HepG2 (cell line): Measurements from ENCODE around the gene PDE3B. TPM values are rescaled to one million over a fixed set of nuclear protein-coding genes. Genes with fewer than 3 reads are reported as not detected.

ENCODE experiments used
- ATAC-seq: fragments of 200-7000 bp; cut with Tn5 transposase; 3 replicates; pipeline ENCODE4 v1.9.1; 2020; ENCODE audit warnings: mild to moderate bottlenecking, moderate library complexity
- BruUV-seq: library from RNA; stranded (reverse); fragments of 400-500 nt; replicated peaks from 2 replicates; lab custom pipeline; 2021; lab: Mats Ljungman, UMichigan
- CTCF ChIA-PET: fragments of 300-600 bp; formaldehyde crosslinking; extraction: SDS; loops from one replicate; lab custom pipeline; 2021; ENCODE audit warnings: low total read pairs, inconsistent platforms, low intra/inter-chr PET ratio; lab: Yijun Ruan, JAX
- POLR2A ChIA-PET: fragments of 350-600 bp; sonication (Branson Sonifier 250); formaldehyde crosslinking; loops from one replicate; lab custom pipeline; 2020; ENCODE audit warnings: antibody characterized with exemption, inconsistent platforms; lab: Yijun Ruan, JAX
- DNase-seq: peaks from one replicate; pipeline ENCODE4 v3.0.0-alpha.2; 2015; ENCODE audit warnings: low spot score
- FAIRE-seq: peaks from 3 replicates; lab custom pipeline; 2011; peaks lifted over from hg19 to GRCh38; lab: Jason Lieb, UNC
- H2AFZ ChIP-seq: one replicate; pipeline ENCODE4 v1.6.1; 2011; ENCODE audit warnings: low read length, inconsistent platforms
- H3K27ac ChIP-seq: fragments of 300-600 bp; 3 replicates; pipeline ENCODE4 v1.8.0; 2011; ENCODE audit warnings: mixed run types, mild to moderate bottlenecking, mixed read lengths, low read length, inconsistent platforms; ENCODE audit not compliant: insufficient read depth; ENCODE audit errors: extremely low read length
- H3K27me3 ChIP-seq, 2 experiments: fragments of 200-600 bp in 1 of 2; 2 replicates in 1 of 2; 3 replicates in 1 of 2; pipeline versions ENCODE4 v1.6.0 to v1.8.0; 2011; ENCODE audit warnings: low read length in 2 of 2, mild to moderate bottlenecking in 2 of 2, moderate library complexity in 2 of 2, inconsistent platforms in 1 of 2; ENCODE audit not compliant: insufficient read depth in 2 of 2, control insufficient read depth in 1 of 2
- H3K36me3 ChIP-seq, 2 experiments: fragments of 200-600 bp in 1 of 2; replicated peaks in 1 of 2; 2 replicates in 1 of 2; 3 replicates in 1 of 2; pipeline versions ENCODE4 v1.5.1 to v1.8.0; 2011; ENCODE audit warnings: low read length in 2 of 2, inconsistent platforms in 1 of 2; ENCODE audit not compliant: insufficient read depth in 2 of 2, control insufficient read depth in 1 of 2
- H3K4me1 ChIP-seq: 2 replicates; pipeline ENCODE4 v1.5.1; 2012; ENCODE audit warnings: low read length, inconsistent platforms; ENCODE audit not compliant: insufficient read depth
- H3K4me2 ChIP-seq: 2 replicates; pipeline ENCODE4 v1.6.0; 2011; ENCODE audit warnings: low read depth, low read length, inconsistent platforms
- H3K4me3 ChIP-seq, 3 experiments: fragments of 200-600 bp in 1 of 3; sonication (generic), shearing (Covaris generic) in 1 of 3; replicated peaks in 1 of 3; 2 replicates each; pipeline ENCODE4 v1.5.1; 2011 to 2016; ENCODE audit warnings: low read length in 3 of 3, inconsistent platforms in 2 of 3, low read depth in 2 of 3, mild to moderate bottlenecking in 2 of 3, control low read depth in 1 of 3, mixed read lengths in 1 of 3; ENCODE audit not compliant: insufficient read depth in 1 of 3
- H3K79me2 ChIP-seq: one replicate; pipeline ENCODE4 v1.6.1; 2011; ENCODE audit warnings: low read length, inconsistent platforms; ENCODE audit not compliant: insufficient read depth
- H3K9ac ChIP-seq: 2 replicates; pipeline ENCODE4 v1.6.0; 2011; ENCODE audit warnings: mild to moderate bottlenecking, low read depth, low read length, inconsistent platforms; ENCODE audit not compliant: insufficient read depth
- H3K9me3 ChIP-seq: 2 replicates; pipeline ENCODE4 v1.5.1; 2012; ENCODE audit warnings: mild to moderate bottlenecking, low read length
- H4K20me1 ChIP-seq: 2 replicates; pipeline ENCODE4 v1.6.0; 2011; ENCODE audit warnings: inconsistent platforms, mild to moderate bottlenecking, low read length, moderate library complexity; ENCODE audit not compliant: insufficient read depth
- GATAD2A ChIP-seq: IDR thresholded peaks from 2 replicates; pipeline ENCODE4 v1.6.1; 2016
- LBX2 ChIP-seq: sonication (generic); formaldehyde crosslinking; IDR thresholded peaks from 2 replicates; pipeline ENCODE4 v1.5.0; 2020; ENCODE audit warnings: missing genetic modification reagents, mild to moderate bottlenecking, borderline replicate concordance
- MEF2D ChIP-seq: sonication (generic); formaldehyde crosslinking; IDR thresholded peaks from 2 replicates; pipeline ENCODE4 v1.5.1; 2020; ENCODE audit warnings: mild to moderate bottlenecking, missing genetic modification reagents
- RBFOX2 ChIP-seq: fragments of 200-400 bp; formaldehyde crosslinking; IDR thresholded peaks from 2 replicates; pipeline ENCODE4 v1.6.1; 2017; ENCODE audit warnings: low read depth, mild to moderate bottlenecking, low read length
- ZNF629 ChIP-seq: sonication (generic); formaldehyde crosslinking; conservative IDR thresholded peaks from 2 replicates; pipeline ENCODE4 v1.5.0; 2020; ENCODE audit warnings: missing genetic modification reagents
- ZXDC ChIP-seq: sonication (generic); formaldehyde crosslinking; IDR thresholded peaks from 2 replicates; pipeline ENCODE4 v1.5.0; 2020; ENCODE audit warnings: mild to moderate bottlenecking, missing genetic modification reagents
- WGBS: methylation state at CpG from one replicate; pipeline ENCODE4 v1.1.6; 2017; ENCODE audit warnings: low lambda C conversion rate; 5-methylcytosine and 5-hydroxymethylcytosine counted together
- in situ Hi-C: cut with HindIII; loops from 2 replicates; pipeline ENCODE4 v1.10.0; 2017; ENCODE audit warnings: low pct_unique_long_range_greater_than_20kb; ENCODE audit not compliant: extremely low pct_ligation_motif_present
- intact Hi-C: fragments of 100-400 bp; cut with micrococcal nuclease; formaldehyde crosslinking; loops from one replicate; pipeline ENCODE4 v1.10.0; 2022; ENCODE audit not compliant: unreplicated experiment
- polyA plus RNA-seq, 8 experiments: library from polyadenylated mRNA; depleted of rRNA in 3 of 8; stranded (reverse) in 7 of 8; unstranded in 1 of 8; fragments of >200 nt; fragmentation: Illumina TruSeq in 4 of 8; extraction: Trizol in 4 of 8; gene quantifications; 2 replicates each; pipeline versions ENCODE4 v1.2.1 to v1.2.3, GENCODE V29; 2011 to 2016; ENCODE audit warnings: low read depth in 4 of 8, missing spikeins in 1 of 8, mixed read lengths in 1 of 8; ENCODE audit not compliant: insufficient read depth in 1 of 8
- total RNA-seq, 5 experiments: library from RNA; depleted of rRNA; stranded (reverse); fragments of >200 nt; fragmentation: Illumina TruSeq; extraction: Trizol; gene quantifications; 2 replicates each; pipeline ENCODE4 v1.2.3, GENCODE V29; 2016; ENCODE audit warnings: low read depth in 1 of 5
- TF ChIP-seq, protein P1 (sequence below): sonication (generic); formaldehyde crosslinking; IDR thresholded peaks from 2 replicates; pipeline ENCODE4 v1.4.0; 2020; ENCODE audit warnings: missing genetic modification reagents
- TF ChIP-seq, protein P2 (sequence below): sonication (generic); formaldehyde crosslinking; IDR thresholded peaks from 2 replicates; pipeline ENCODE4 v1.5.0; 2020; ENCODE audit warnings: missing genetic modification reagents
- TF ChIP-seq, protein P3 (sequence below): sonication (generic); formaldehyde crosslinking; conservative IDR thresholded peaks from 2 replicates; pipeline ENCODE4 v1.8.0; 2022; ENCODE audit warnings: low read depth, missing genetic modification reagents

The PDE3B gene
- total and polyA plus RNA-seq, 2 of the 13 experiments (the other 11 are each of a cell fraction or from before 2014, with no cell fraction given): 14.1 to 26.5 TPM

- in situ Hi-C loops: loop anchor here (25.0 kb wide), 1 partner anchor 101 kb away; no protein-coding TSS in a partner anchor
- Histone ChIP-seq H3K9ac (no peak overlapping the region), H3K36me3 (0 out of 5 replicates have a peak, but pooled peaks cover 0 to 4% of the 10 kb centered on the region in 2 experiments), H3K4me3 (no peak overlapping the region), H3K4me1 (peaks cover 37% of the 10 kb centered on the region), H4K20me1 (no peaks in the 10 kb centered on the region), H3K79me2 (peaks cover 29% of the 10 kb centered on the region), H3K4me2 (no peak overlapping the region), H2AFZ (no peak overlapping the region), H3K27me3 (no peaks in the 10 kb centered on the region), H3K9me3 (no peaks in the 10 kb centered on the region), H3K27ac (no peak overlapping the region)
- FAIRE-seq (no peak), ATAC-seq (no peak), DNase-seq (no peak)
- ChIA-PET CTCF (no interaction called here), POLR2A (no interaction called here)
- TF ChIP-seq ZNF629 (CRISPR knock-in tag) (peak; percentile 57), GATAD2A (CRISPR knock-in tag) (no peak)
- intact Hi-C loops: no loop called here
- WGBS: 95% methylated on average over 5 of the region's 5 CpGs
- BruUV-seq: no TSS peak
Observed at GRCh38 chr11:14637868-14638409, 5.7 kb upstream of the PDE3B start.

DNA sequence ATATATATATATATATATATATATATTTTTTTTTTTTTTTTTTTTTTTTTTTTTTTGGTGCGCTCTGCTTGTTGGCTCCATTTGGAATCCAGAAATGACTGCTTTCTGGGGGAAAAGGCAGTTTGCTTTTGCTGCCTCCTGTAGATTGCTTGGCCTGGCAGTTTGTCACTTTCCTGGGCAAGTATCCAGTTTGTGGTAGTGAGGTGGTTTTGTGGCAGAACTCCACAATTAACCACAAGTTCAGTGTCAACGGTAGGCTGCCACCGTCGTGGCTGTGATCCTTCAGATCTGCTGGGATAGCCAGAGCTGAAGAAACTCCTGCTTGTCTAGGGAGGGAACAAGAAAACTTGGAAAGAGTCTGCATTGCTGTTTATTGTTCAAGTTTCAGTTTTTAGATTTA is 5.0 kb upstream of the PDE3B start:
- Histone ChIP-seq H4K20me1 (no peaks in the 10 kb centered on the region), H3K4me3 (no peak overlapping the region), H3K36me3 (0 out of 5 replicates have a peak, but pooled peaks cover 0 to 4% of the 10 kb centered on the region in 2 experiments), H3K9ac (no peak overlapping the region), H2AFZ (no peak overlapping the region), H3K4me1 (peaks cover 41% of the 10 kb centered on the region), H3K27me3 (no peaks in the 10 kb centered on the region), H3K4me2 (no peak overlapping the region), H3K79me2 (peaks cover 33% of the 10 kb centered on the region), H3K27ac (no peak overlapping the region), H3K9me3 (no peaks in the 10 kb centered on the region)
- 93% methylated on average over 3 of the region's 4 CpGs for WGBS
- ATAC-seq (no peak), FAIRE-seq (no peak), DNase-seq (no peak)
- ChIA-PET POLR2A (no interaction called here), CTCF (no interaction called here)
- no TSS peak for BruUV-seq
- in situ Hi-C loops: loop anchor here (25.0 kb wide), 1 partner anchor 101 kb away; no protein-coding TSS in a partner anchor
- intact Hi-C loops: no loop called here
- TF ChIP-seq LBX2 (CRISPR knock-in tag) (no peak), MEF2D (CRISPR knock-in tag) (no peak), ZXDC (CRISPR knock-in tag) (no peak), RBFOX2 (no peak)
- TF ChIP-seq, protein P1, sequence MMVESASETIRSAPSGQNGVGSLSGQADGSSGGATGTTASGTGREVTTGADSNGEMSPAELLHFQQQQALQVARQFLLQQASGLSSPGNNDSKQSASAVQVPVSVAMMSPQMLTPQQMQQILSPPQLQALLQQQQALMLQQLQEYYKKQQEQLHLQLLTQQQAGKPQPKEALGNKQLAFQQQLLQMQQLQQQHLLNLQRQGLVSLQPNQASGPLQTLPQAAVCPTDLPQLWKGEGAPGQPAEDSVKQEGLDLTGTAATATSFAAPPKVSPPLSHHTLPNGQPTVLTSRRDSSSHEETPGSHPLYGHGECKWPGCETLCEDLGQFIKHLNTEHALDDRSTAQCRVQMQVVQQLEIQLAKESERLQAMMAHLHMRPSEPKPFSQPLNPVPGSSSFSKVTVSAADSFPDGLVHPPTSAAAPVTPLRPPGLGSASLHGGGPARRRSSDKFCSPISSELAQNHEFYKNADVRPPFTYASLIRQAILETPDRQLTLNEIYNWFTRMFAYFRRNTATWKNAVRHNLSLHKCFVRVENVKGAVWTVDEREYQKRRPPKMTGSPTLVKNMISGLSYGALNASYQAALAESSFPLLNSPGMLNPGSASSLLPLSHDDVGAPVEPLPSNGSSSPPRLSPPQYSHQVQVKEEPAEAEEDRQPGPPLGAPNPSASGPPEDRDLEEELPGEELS (CRISPR knock-in tag): no peak
- TF ChIP-seq, protein P2, sequence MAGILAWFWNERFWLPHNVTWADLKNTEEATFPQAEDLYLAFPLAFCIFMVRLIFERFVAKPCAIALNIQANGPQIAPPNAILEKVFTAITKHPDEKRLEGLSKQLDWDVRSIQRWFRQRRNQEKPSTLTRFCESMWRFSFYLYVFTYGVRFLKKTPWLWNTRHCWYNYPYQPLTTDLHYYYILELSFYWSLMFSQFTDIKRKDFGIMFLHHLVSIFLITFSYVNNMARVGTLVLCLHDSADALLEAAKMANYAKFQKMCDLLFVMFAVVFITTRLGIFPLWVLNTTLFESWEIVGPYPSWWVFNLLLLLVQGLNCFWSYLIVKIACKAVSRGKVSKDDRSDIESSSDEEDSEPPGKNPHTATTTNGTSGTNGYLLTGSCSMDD (CRISPR knock-in tag): no peak
- TF ChIP-seq, protein P3, sequence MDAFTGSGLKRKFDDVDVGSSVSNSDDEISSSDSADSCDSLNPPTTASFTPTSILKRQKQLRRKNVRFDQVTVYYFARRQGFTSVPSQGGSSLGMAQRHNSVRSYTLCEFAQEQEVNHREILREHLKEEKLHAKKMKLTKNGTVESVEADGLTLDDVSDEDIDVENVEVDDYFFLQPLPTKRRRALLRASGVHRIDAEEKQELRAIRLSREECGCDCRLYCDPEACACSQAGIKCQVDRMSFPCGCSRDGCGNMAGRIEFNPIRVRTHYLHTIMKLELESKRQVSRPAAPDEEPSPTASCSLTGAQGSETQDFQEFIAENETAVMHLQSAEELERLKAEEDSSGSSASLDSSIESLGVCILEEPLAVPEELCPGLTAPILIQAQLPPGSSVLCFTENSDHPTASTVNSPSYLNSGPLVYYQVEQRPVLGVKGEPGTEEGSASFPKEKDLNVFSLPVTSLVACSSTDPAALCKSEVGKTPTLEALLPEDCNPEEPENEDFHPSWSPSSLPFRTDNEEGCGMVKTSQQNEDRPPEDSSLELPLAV (CRISPR knock-in tag): no peak
